OCI-LY3 (cell line): ENCODE measurements around the gene INF2.
A peak's percentile ranks its signal among the peaks of the same experiment; 100 is the strongest.

Experiments used
- H2AFZ ChIP-seq: fragments of 200-600, 300-600 bp; shearing (Covaris generic); 2 replicates; pipeline ENCODE4 v1.6.0; 2014; ENCODE audit warnings: antibody characterized with exemption, low read depth, low read length
- H3K27ac ChIP-seq: fragments of 200-600, 300-600 bp; sonication (generic); 2 replicates; pipeline ENCODE4 v1.5.1; 2014; ENCODE audit warnings: mild to moderate bottlenecking, low read length, moderate library complexity, mixed read lengths
- H3K27me3 ChIP-seq: fragments of 200-600, 300-600 bp; sonication (generic); 2 replicates; pipeline ENCODE4 v1.6.1; 2014; ENCODE audit warnings: low read depth, low read length, mixed read lengths
- H3K36me3 ChIP-seq: fragments of 200-600, 300-600 bp; sonication (generic); replicated peaks from 2 replicates; pipeline ENCODE3; 2014; ENCODE audit warnings: low read depth, low read length, mixed read lengths
- H3K4me1 ChIP-seq: fragments of 300-600, 200-600 bp; sonication (generic); 2 replicates; pipeline ENCODE4 v1.6.1; 2014; ENCODE audit warnings: low read length, mixed read lengths
- H3K4me2 ChIP-seq: fragments of 200-600, 300-600 bp; sonication (generic); 2 replicates; pipeline ENCODE4 v1.6.1; 2014; ENCODE audit warnings: low read length, mixed read lengths
- H3K4me3 ChIP-seq: fragments of 300-600, 200-600 bp; sonication (generic); 2 replicates; pipeline ENCODE4 v1.5.1; 2014; ENCODE audit warnings: antibody characterized with exemption, mild to moderate bottlenecking, low read length, moderate library complexity
- H3K79me2 ChIP-seq: fragments of 300-600, 200-600 bp; shearing (Covaris generic); 2 replicates; pipeline ENCODE4 v1.6.1; 2014; ENCODE audit warnings: mild to moderate bottlenecking, low read length, mixed read lengths
- H3K9ac ChIP-seq: fragments of 300-600, 200-600 bp; shearing (Covaris generic); 2 replicates; pipeline ENCODE4 v1.6.0; 2014; ENCODE audit warnings: mild to moderate bottlenecking, low read length, moderate library complexity
- H3K9me3 ChIP-seq: fragments of 200-600, 300-600 bp; shearing (Covaris generic); 2 replicates; pipeline ENCODE4 v1.6.1; 2014; ENCODE audit warnings: low read length, mixed read lengths; ENCODE audit not compliant: insufficient read depth
- H4K20me1 ChIP-seq: fragments of 200-600, 300-600 bp; sonication (generic); 2 replicates; pipeline ENCODE4 v1.6.1; 2016; ENCODE audit warnings: low read length, mixed read lengths; ENCODE audit not compliant: insufficient read depth
- CTCF ChIP-seq: fragments of 200-600, 300-600 bp; sonication (generic); IDR thresholded peaks from 2 replicates; pipeline ENCODE4 v1.5.1; 2014; ENCODE audit warnings: antibody characterized with exemption, low read length, low read depth
- EZH2phosphoT487 ChIP-seq: fragments of 200-600 bp; shearing (Covaris generic); IDR thresholded peaks from 2 replicates; pipeline ENCODE4 v1.6.1; 2018; ENCODE audit warnings: antibody characterized with exemption, mixed run types, low read depth

The INF2 gene

GRCh38 chr14:104688505-104689108 lies 811 bp upstream of the INF2 start:
- Histone ChIP-seq H3K9me3 (no peaks in the 10 kb centered on the region), H3K79me2 (peaks cover 25% of the 10 kb centered on the region), H3K4me3 (peak overlapping the region; percentile 73), H3K27me3 (peaks cover 14% of the 10 kb centered on the region; the same call in 1 of the 2 replicates), H3K4me2 (peak overlapping the region; percentile 65), H2AFZ (0 out of 2 replicates have a peak overlapping the region, but pooled peaks have one; percentile 67), H3K27ac (no peak overlapping the region), H3K36me3 (peaks cover 5% of the 10 kb centered on the region), H3K9ac (peak overlapping the region; percentile 67; the same call in 1 of the 2 replicates), H4K20me1 (peaks cover 23% of the 10 kb centered on the region), H3K4me1 (peaks cover 9% of the 10 kb centered on the region)
- TF ChIP-seq EZH2phosphoT487 (no peak), CTCF (no peak)

GRCh38 chr14:104689881-104690711 lies 678 bp downstream of the INF2 start:
- peaks cover 9% of the 10 kb centered on the region for H3K4me1 ChIP-seq
- no peak overlapping the region for H2AFZ ChIP-seq
- no peak overlapping the region for H3K27ac ChIP-seq

GRCh38 chr14:104690861-104691455 lies 1.5 kb downstream of the INF2 start:
- H3K4me3 ChIP-seq: peak overlapping the region; percentile 80

More at GRCh38 chr14:104689881-104690711, 678 bp downstream of the INF2 start:
- peaks cover under 1% of the 10 kb centered on the region; the same call in 1 of the 2 replicates for H3K27me3 ChIP-seq
- no peak for TF ChIP-seq CTCF
- TF ChIP-seq EZH2phosphoT487: no peak
- peak overlapping the region; percentile 80 for H3K4me3 ChIP-seq
- peaks cover 5% of the 10 kb centered on the region for H3K36me3 ChIP-seq
- H4K20me1 ChIP-seq: peaks cover 38% of the 10 kb centered on the region
- H3K9me3 ChIP-seq: no peaks in the 10 kb centered on the region
- H3K79me2 ChIP-seq: peaks cover 25% of the 10 kb centered on the region
- peak overlapping the region; percentile 97 for H3K4me2 ChIP-seq
- H3K9ac ChIP-seq: peak overlapping the region; percentile 73

More at GRCh38 chr14:104690861-104691455, 1.5 kb downstream of the INF2 start:
- Histone ChIP-seq H3K36me3 (peaks cover 5% of the 10 kb centered on the region), H4K20me1 (peaks cover 38% of the 10 kb centered on the region), H3K4me2 (peak overlapping the region; percentile 97), H2AFZ (no peak overlapping the region), H3K27ac (no peak overlapping the region), H3K27me3 (no peaks in the 10 kb centered on the region), H3K9ac (peak overlapping the region; percentile 73; the same call in 1 of the 2 replicates), H3K79me2 (peaks cover 25% of the 10 kb centered on the region), H3K9me3 (no peaks in the 10 kb centered on the region), H3K4me1 (peaks cover 9% of the 10 kb centered on the region)
- TF ChIP-seq CTCF (no peak), EZH2phosphoT487 (no peak)
